Spleen (tissue), 11 donors: ENCODE data around the gene VGF. TPM values are rescaled to one million over a fixed set of nuclear protein-coding genes. Genes with fewer than 3 reads are reported as not detected.
"Not testable (repeated sequence)": the region's sequence is repeated elsewhere in the genome, so short reads cannot be mapped to it uniquely, and the experiment has no call there.

ENCODE experiments used
- DNase-seq: peaks from one replicate; pipeline ENCODE4 v3.0.0-alpha.2; 2020
- H3K27ac ChIP-seq, 8 donors: fragments of 200-600 bp; sonication (generic) in 7 of 8; 1 replicate in 4 of 8; 2 replicates in 4 of 8; pipeline versions ENCODE4 v1.5.0 to v1.8.0; 2016 to 2021; ENCODE audit warnings: inconsistent platforms in 4 of 8, mild to moderate bottlenecking in 4 of 8, moderate library complexity in 1 of 8
- H3K27me3 ChIP-seq, 7 donors: fragments of 200-600 bp; sonication (generic) in 6 of 7; replicated peaks in 1 of 7; 1 replicate in 4 of 7; 2 replicates in 3 of 7; pipeline versions ENCODE4 v1.5.0 to v1.8.0; 2016 to 2021; ENCODE audit warnings: inconsistent platforms in 3 of 7, mild to moderate bottlenecking in 1 of 7
- H3K36me3 ChIP-seq, 6 donors: fragments of 200-600 bp; sonication (generic) in 5 of 6; 1 replicate in 4 of 6; 2 replicates in 2 of 6; pipeline versions ENCODE4 v1.5.0 to v1.8.0; 2016 to 2021; ENCODE audit warnings: inconsistent platforms in 2 of 6
- H3K4me1 ChIP-seq, 6 donors: fragments of 200-600 bp; sonication (generic) in 5 of 6; 1 replicate in 3 of 6; 2 replicates in 3 of 6; pipeline versions ENCODE4 v1.5.0 to v1.8.0; 2016 to 2021; ENCODE audit warnings: inconsistent platforms in 3 of 6
- H3K4me3 ChIP-seq, 8 donors: fragments of 200-600 bp; sonication (generic) in 7 of 8; 1 replicate in 4 of 8; 2 replicates in 4 of 8; pipeline versions ENCODE4 v1.5.0 to v1.8.0; 2016 to 2021; ENCODE audit warnings: inconsistent platforms in 4 of 8, mild to moderate bottlenecking in 4 of 8, moderate library complexity in 2 of 8
- H3K9me3 ChIP-seq, 8 donors: fragments of 200-600 bp; sonication (generic) in 7 of 8; 1 replicate in 4 of 8; 2 replicates in 4 of 8; pipeline versions ENCODE4 v1.5.0 to v1.8.0; 2016 to 2021; ENCODE audit warnings: inconsistent platforms in 4 of 8
- CTCF ChIP-seq, 11 experiments: fragments of 200-600 bp in 7 of 11; fragments of 450-650 bp in 4 of 11; sonication (generic) in 4 of 11; IDR thresholded peaks in 8 of 11; conservative IDR thresholded peaks in 3 of 11; 1 replicate in 7 of 11; 2 replicates in 4 of 11; pipeline versions ENCODE4 v1.4.0 to v1.8.0; 2016 to 2021; ENCODE audit warnings: antibody characterized with exemption in 11 of 11, inconsistent platforms in 4 of 11, mild to moderate bottlenecking in 1 of 11
- POLR2A ChIP-seq, 3 donors: fragments of 450-650 bp; IDR thresholded peaks; one replicate each; pipeline ENCODE4 v1.5.1; 2017; ENCODE audit warnings: antibody characterized with exemption in 3 of 3, mild to moderate bottlenecking in 1 of 3
- POLR2AphosphoS5 ChIP-seq, 3 donors: sonication (generic); formaldehyde crosslinking; IDR thresholded peaks; one replicate each; pipeline ENCODE4 v1.5.1; 2017; ENCODE audit warnings: antibody characterized with exemption in 3 of 3
- WGBS, 5 donors: extraction: QIAGEN DNeasy Blood & Tissue Kit in 3 of 5; methylation state at CpG; one replicate each; pipeline versions ENCODE4 v1.1.5 to v1.1.7; 2013 to 2018; 5-methylcytosine and 5-hydroxymethylcytosine counted together
- intact Hi-C: fragments of 100-400 bp; cut with DNase I; formaldehyde crosslinking; loops from one replicate; pipeline ENCODE4 v1.15.0; 2023; ENCODE audit warnings: low total_unique reads
- polyA plus RNA-seq, 3 donors: library from polyadenylated mRNA; stranded (reverse); fragments of 200-250 nt; gene quantifications; one replicate each; pipeline ENCODE4 v1.2.1, GENCODE V29; 2013
- total RNA-seq, 7 donors: library from RNA; depleted of rRNA in 3 of 7; stranded (reverse); fragments of >200 nt in 3 of 7; fragmentation: NEBNext Ultra II Directional in 4 of 7; extraction: Animal tissue kit (Norgen Biotek cat#: 25700) in 4 of 7; gene quantifications; one replicate each; pipeline versions ENCODE4 v1.1.0 to v1.2.1, GENCODE V29; 2016 to 2021
- donor health status: healthy with polysubstance abuse.
- donor health status: DM: no; HTN: no; CAD: no; lungs with moderate emphysema.
- donor health status: DM: no; HTN: no; CAD: no.
- donor health status: Bipolar disorder and iron deficiency.
- donor health status: healthy.
- donor health status: DM: no; HTN: no; CAD: no.
- donor health status: DM: yes; HTN: yes; CAD: no.

The VGF gene
- total and polyA plus RNA-seq, 10 donors: 0.06 to 0.21 (median 0.14) TPM; not detected in 6

GRCh38 chr7:101200862-101201599 is 35.7 kb upstream of the VGF start, which contains the start of gene MOGAT3:
TSS of gene MOGAT3 (minus strand) at chr7:101201036. CDS start at chr7:101200854, 182 bp downstream.
- WGBS, 5 donors: 33 to 41% (median 34%) methylated on average over 19 to 21 of the region's 21 CpGs
- intact Hi-C loops: no loop called here
- Histone ChIP-seq H3K27me3 (peaks cover 4 to 62% (median 25%) of the 10 kb centered on the region in 7 donors), H3K9me3 (no peaks in the 10 kb centered on the region), H3K27ac (no peak within 1 kb of the TSS), H3K4me1 (peaks cover 0 to 41% (median 26%) of the 10 kb centered on the region in 6 donors), H3K36me3 (peaks cover 0 to 5% (median 2%) of the 10 kb centered on the region in 6 donors), H3K4me3 (peak within 1 kb of the TSS in 6 of 8 donors; percentile 5 to 53 (median 19))
- TF ChIP-seq POLR2A (IDR thresholded peaks at IDR 0.05): no peak
- TF ChIP-seq CTCF (IDR thresholded peaks at IDR 0.05 in 8 of 11, conservative IDR thresholded peaks at IDR 0.05 in 3 of 11): no peak
- no peak for DNase-seq

- Histone ChIP-seq H3K27me3 (peaks cover 4 to 68% (median 25%) of the 10 kb centered on the region in 7 donors), H3K36me3 (no peaks in the 10 kb centered on the region), H3K4me1 (peaks cover 0 to 41% (median 26%) of the 10 kb centered on the region in 6 donors), H3K9me3 (no peaks in the 10 kb centered on the region), H3K4me3 (no peak overlapping the region), H3K27ac (no peak overlapping the region)
- intact Hi-C loops: no loop called here
- 73 to 88% (median 83%) methylated on average over 2 of the region's 2 CpGs for WGBS, 5 donors
- TF ChIP-seq POLR2AphosphoS5 (IDR thresholded peaks at IDR 0.05): no peak
- no peak for TF ChIP-seq POLR2A (IDR thresholded peaks at IDR 0.05)
- TF ChIP-seq CTCF (IDR thresholded peaks at IDR 0.05 in 8 of 11, conservative IDR thresholded peaks at IDR 0.05 in 3 of 11): no peak
- no peak for DNase-seq
These were observed 35.1 kb upstream of the VGF start for GRCh38 chr7:101200504-101200861.

- intact Hi-C loops: loop anchor here (10.0 kb wide), 1 partner anchor 55 kb away; no protein-coding TSS in a partner anchor
These were observed 34.2 kb upstream of the VGF start for GRCh38 chr7:101199522-101199921.

GRCh38 chr7:101198476-101198875 is 33.1 kb upstream of the VGF start:
- no peaks in the 10 kb centered on the region for H3K9me3 ChIP-seq
- H3K27ac ChIP-seq: no peak overlapping the region
- TF ChIP-seq POLR2A (IDR thresholded peaks at IDR 0.05) (no peak), POLR2AphosphoS5 (IDR thresholded peaks at IDR 0.05) (no peak), CTCF (IDR thresholded peaks at IDR 0.05 in 8 of 11, conservative IDR thresholded peaks at IDR 0.05 in 3 of 11) (no peak)
- H3K27me3 ChIP-seq: peaks cover 4 to 73% (median 25%) of the 10 kb centered on the region in 7 donors
- peaks cover 0 to 27% (median 19%) of the 10 kb centered on the region in 6 donors for H3K4me1 ChIP-seq
- no peak for DNase-seq
- H3K36me3 ChIP-seq: no peaks in the 10 kb centered on the region
- intact Hi-C loops: loop anchor here (10.0 kb wide), 1 partner anchor 54 kb away; no protein-coding TSS in a partner anchor
- H3K4me3 ChIP-seq: no peak overlapping the region
- WGBS, 5 donors: 66 to 80% (median 75%) methylated on average over 14 of the region's 14 CpGs

More at GRCh38 chr7:101199522-101199921, 34.2 kb upstream of the VGF start:
- 91 to 94% (median 94%) methylated on average over 10 of the region's 10 CpGs for WGBS, 5 donors
- H3K4me3 ChIP-seq, H3K27ac ChIP-seq, DNase-seq, H3K36me3 ChIP-seq, H3K9me3 ChIP-seq: not testable (repeated sequence)
- Histone ChIP-seq H3K4me1 (peaks cover 0 to 37% (median 26%) of the 10 kb centered on the region in 6 donors), H3K27me3 (peaks cover 4 to 74% (median 25%) of the 10 kb centered on the region in 7 donors)
